H9 (cell line): ENCODE data around the gene SPTBN1. TPM values are rescaled to one million over a fixed set of nuclear protein-coding genes. Genes with fewer than 3 reads are reported as not detected.

ENCODE experiments used
- DNase-seq: peaks from one replicate; pipeline ENCODE4 v3.0.0-alpha.2; 2017
- H2AFZ ChIP-seq: one replicate; pipeline ENCODE4 v1.6.1; 2013; ENCODE audit warnings: mild to moderate bottlenecking, low read length, control low read depth, moderate library complexity
- H2AK5ac ChIP-seq: 2 replicates; pipeline ENCODE4 v1.6.1; 2013; ENCODE audit warnings: low read length, control low read depth, mixed read lengths; ENCODE audit not compliant: insufficient read length
- H2BK120ac ChIP-seq: one replicate; pipeline ENCODE4 v1.6.1; 2013; ENCODE audit warnings: low read depth, mild to moderate bottlenecking, low read length, control low read depth, inconsistent platforms; ENCODE audit not compliant: poor library complexity, severe bottlenecking
- H2BK12ac ChIP-seq: 2 replicates; pipeline ENCODE4 v1.6.1; 2013; ENCODE audit warnings: low read length, control low read depth, mixed read lengths, low read depth; ENCODE audit not compliant: insufficient read length
- H2BK15ac ChIP-seq: 2 replicates; pipeline ENCODE4 v1.6.1; 2013; ENCODE audit warnings: low read depth, low read length, control low read depth
- H2BK20ac ChIP-seq: one replicate; pipeline ENCODE4 v1.6.1; 2013; ENCODE audit warnings: low read depth, mild to moderate bottlenecking, low read length, control low read depth, inconsistent platforms; ENCODE audit not compliant: poor library complexity, severe bottlenecking
- H2BK5ac ChIP-seq: 2 replicates; pipeline ENCODE4 v1.6.1; 2013; ENCODE audit warnings: low read length, control low read depth, mixed read lengths; ENCODE audit not compliant: insufficient read length
- H3K14ac ChIP-seq: 2 replicates; pipeline ENCODE4 v1.6.1; 2013; ENCODE audit warnings: low read length, control low read depth; ENCODE audit not compliant: insufficient read depth
- H3K18ac ChIP-seq: 2 replicates; pipeline ENCODE4 v1.6.1; 2013; ENCODE audit warnings: low read depth, mild to moderate bottlenecking, mixed read lengths, low read length, control low read depth; ENCODE audit not compliant: insufficient read length
- H3K23ac ChIP-seq: 2 replicates; pipeline ENCODE4 v1.6.1; 2013; ENCODE audit warnings: low read length, control low read depth, mixed read lengths, low read depth; ENCODE audit not compliant: insufficient read length
- H3K23me2 ChIP-seq: 2 replicates; pipeline ENCODE4 v1.6.1; 2013; ENCODE audit warnings: low read depth, mild to moderate bottlenecking, mixed read lengths, low read length, control low read depth; ENCODE audit not compliant: insufficient read length, poor library complexity, severe bottlenecking
- H3K27ac ChIP-seq: 2 replicates; pipeline ENCODE4 v1.5.1; 2013; ENCODE audit warnings: low read length, control low read depth, mixed read lengths, low read depth; ENCODE audit not compliant: insufficient read length
- H3K27me3 ChIP-seq: 2 replicates; pipeline ENCODE4 v1.6.1; 2013; ENCODE audit warnings: low read length, control low read depth, inconsistent platforms; ENCODE audit not compliant: insufficient read depth
- H3K4ac ChIP-seq: 2 replicates; pipeline ENCODE4 v1.6.1; 2013; ENCODE audit warnings: low read depth, mild to moderate bottlenecking, control low read depth, inconsistent platforms, low read length, moderate library complexity
- H3K4me1 ChIP-seq: 2 replicates; pipeline ENCODE4 v1.6.1; 2013; ENCODE audit warnings: low read length, control low read depth, inconsistent platforms; ENCODE audit not compliant: insufficient read depth
- H3K4me2 ChIP-seq: 2 replicates; pipeline ENCODE4 v1.6.1; 2013; ENCODE audit warnings: low read length, control low read depth, mixed read lengths; ENCODE audit not compliant: insufficient read length, insufficient read depth
- H3K56ac ChIP-seq: 2 replicates; pipeline ENCODE4 v1.6.1; 2013; ENCODE audit warnings: low read depth, mild to moderate bottlenecking, mixed read lengths, low read length, control low read depth; ENCODE audit not compliant: insufficient read length
- H3K79me1 ChIP-seq: 2 replicates; pipeline ENCODE4 v1.6.1; 2013; ENCODE audit warnings: low read depth, mild to moderate bottlenecking, moderate library complexity, low read length, control low read depth, inconsistent platforms; ENCODE audit not compliant: insufficient read depth, poor library complexity, severe bottlenecking
- H3K79me2 ChIP-seq: 2 replicates; pipeline ENCODE4 v1.6.1; 2013; ENCODE audit warnings: low read length, control low read depth, inconsistent platforms; ENCODE audit not compliant: insufficient read depth
- H3K9ac ChIP-seq: 2 replicates; pipeline ENCODE4 v1.6.1; 2013; ENCODE audit warnings: low read length, control low read depth, mixed read lengths; ENCODE audit not compliant: insufficient read length; ENCODE audit errors: extremely low read depth
- H3K9me3 ChIP-seq: one replicate; pipeline ENCODE4 v1.6.1; 2013; ENCODE audit warnings: low read depth, low read length, inconsistent platforms; ENCODE audit not compliant: control insufficient read depth
- H3T11ph ChIP-seq: one replicate; pipeline ENCODE4 v1.6.1; 2013; ENCODE audit warnings: mild to moderate bottlenecking, low read length, control low read depth, inconsistent platforms
- H4K20me1 ChIP-seq: one replicate; pipeline ENCODE4 v1.6.1; 2013; ENCODE audit not compliant: control insufficient read depth, insufficient read length, insufficient read depth
- H4K5ac ChIP-seq: 2 replicates; pipeline ENCODE4 v1.6.1; 2013; ENCODE audit warnings: low read depth, mild to moderate bottlenecking, mixed read lengths, low read length, control low read depth; ENCODE audit not compliant: insufficient read length
- H4K8ac ChIP-seq: replicated peaks from 2 replicates; pipeline ENCODE4 v1.6.1; 2013; ENCODE audit warnings: low read length, control low read depth, mixed read lengths, low read depth; ENCODE audit not compliant: insufficient read length
- H4K91ac ChIP-seq: 2 replicates; pipeline ENCODE4 v1.6.1; 2013; ENCODE audit warnings: low read depth, mild to moderate bottlenecking, moderate library complexity, mixed read lengths, low read length, control low read depth; ENCODE audit not compliant: insufficient read length
- H3K27ac Mint-ChIP-seq, 3 experiments: 2 replicates in 2 of 3; 3 replicates in 1 of 3; pipeline ENCODE4 v1.8.0; 2020 to 2021; ENCODE audit warnings: mixed read lengths in 3 of 3, mild to moderate bottlenecking in 1 of 3, moderate library complexity in 1 of 3
- H3K27me3 Mint-ChIP-seq: 2 replicates; pipeline ENCODE4 v1.8.0; 2021; ENCODE audit warnings: low read depth, mild to moderate bottlenecking, moderate library complexity, mixed read lengths
- H3K36me3 Mint-ChIP-seq, 3 experiments: 2 replicates in 2 of 3; 3 replicates in 1 of 3; pipeline ENCODE4 v1.8.0; 2020 to 2021; ENCODE audit warnings: low read depth in 3 of 3, mixed read lengths in 3 of 3; ENCODE audit not compliant: insufficient read depth in 1 of 3
- H3K4me1 Mint-ChIP-seq, 2 experiments: 2 replicates each; pipeline ENCODE4 v1.8.0; 2020; ENCODE audit warnings: mixed read lengths in 2 of 2
- H3K4me3 Mint-ChIP-seq, 2 experiments: 2 replicates in 1 of 2; 3 replicates in 1 of 2; pipeline ENCODE4 v1.8.0; 2020 to 2021; ENCODE audit warnings: mild to moderate bottlenecking in 2 of 2, mixed read lengths in 2 of 2, moderate library complexity in 1 of 2
- H3K9me3 Mint-ChIP-seq, 2 experiments: 2 replicates in 1 of 2; 3 replicates in 1 of 2; pipeline ENCODE4 v1.8.0; 2020; ENCODE audit warnings: mild to moderate bottlenecking in 2 of 2, mixed read lengths in 2 of 2, moderate library complexity in 1 of 2
- WGBS: extraction: QIAGEN DNeasy Blood & Tissue Kit; methylation state at CpG from one replicate; pipeline ENCODE4 v1.1.7; 2013; ENCODE audit warnings: missing lambda C conversion rate, low lambda C conversion rate, mixed read lengths; ENCODE audit not compliant: insufficient read length; ENCODE audit errors: extremely low coverage; 5-methylcytosine and 5-hydroxymethylcytosine counted together
- total RNA-seq: library from RNA; stranded (reverse); gene quantifications from 2 replicates; pipeline ENCODE4 v1.2.1, GENCODE V29; 2021
- TF ChIP-seq, protein P1 (sequence below): fragments of 200-600 bp; sonication (generic); conservative IDR thresholded peaks from 3 replicates; pipeline ENCODE4 v1.8.0; 2021; ENCODE audit warnings: antibody characterized with exemption, mild to moderate bottlenecking

The SPTBN1 gene
- total RNA-seq, 1 experiment from 2014 or later = 164 TPM

DNA sequence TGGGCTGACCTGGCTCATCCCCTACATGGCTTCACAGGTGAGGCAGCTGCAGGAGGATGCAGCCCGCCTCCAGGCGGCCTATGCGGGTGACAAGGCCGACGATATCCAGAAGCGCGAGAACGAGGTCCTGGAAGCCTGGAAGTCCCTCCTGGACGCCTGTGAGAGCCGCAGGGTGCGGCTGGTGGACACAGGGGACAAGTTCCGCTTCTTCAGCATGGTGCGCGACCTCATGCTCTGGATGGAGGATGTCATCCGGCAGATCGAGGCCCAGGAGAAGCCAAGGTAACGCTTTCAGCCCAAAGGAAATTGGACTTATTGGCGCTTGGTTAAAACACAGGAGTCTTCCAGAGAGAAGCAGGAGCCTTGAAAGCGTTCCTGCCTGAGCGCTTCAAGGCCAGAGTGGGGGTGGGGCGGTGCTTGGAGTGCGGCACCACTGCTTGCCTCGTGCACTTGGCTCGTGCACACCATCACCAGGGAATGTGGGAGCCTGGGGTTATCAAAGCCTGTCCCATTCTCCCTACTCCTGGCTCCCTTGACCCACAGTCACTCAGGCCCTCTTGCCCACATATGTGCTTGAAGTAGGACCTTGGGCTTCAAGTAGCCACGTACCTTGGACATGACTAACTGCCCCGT is 197.6 kb downstream of the SPTBN1 start:
- Histone ChIP-seq H4K8ac (no peak overlapping the region), H4K91ac (no peak overlapping the region), H3K4me1 (no peaks in the 10 kb centered on the region), H2BK15ac (no peak overlapping the region), H2BK12ac (no peak overlapping the region), H3K23me2 (no peaks in the 10 kb centered on the region), H2BK120ac (no peak overlapping the region), H3K56ac (no peak overlapping the region), H3K27me3 (no peaks in the 10 kb centered on the region), H2BK20ac (no peak overlapping the region), H3K14ac (no peak overlapping the region), H2AK5ac (no peak overlapping the region), H3T11ph (no peak overlapping the region), H2AFZ (no peak overlapping the region), H3K9me3 (no peaks in the 10 kb centered on the region), H3K27ac (no peak overlapping the region), H2BK5ac (no peak overlapping the region), H3K4me2 (no peak overlapping the region), H3K23ac (no peak overlapping the region), H4K20me1 (no peaks in the 10 kb centered on the region), H3K79me1 (no peaks in the 10 kb centered on the region), H3K79me2 (no peaks in the 10 kb centered on the region), H3K9ac (no peak overlapping the region), H3K4ac (no peak overlapping the region), H4K5ac (no peak overlapping the region), H3K18ac (no peak overlapping the region)
- Mint-ChIP-seq H3K4me3 (no peak overlapping the region), H3K9me3 (no peaks in the 10 kb centered on the region), H3K36me3 (peaks cover 56 to 96% (median 91%) of the 10 kb centered on the region in 3 experiments), H3K27ac (no peak overlapping the region), H3K4me1 (no peaks in the 10 kb centered on the region), H3K27me3 (no peaks in the 10 kb centered on the region)
- TF ChIP-seq, protein P1, sequence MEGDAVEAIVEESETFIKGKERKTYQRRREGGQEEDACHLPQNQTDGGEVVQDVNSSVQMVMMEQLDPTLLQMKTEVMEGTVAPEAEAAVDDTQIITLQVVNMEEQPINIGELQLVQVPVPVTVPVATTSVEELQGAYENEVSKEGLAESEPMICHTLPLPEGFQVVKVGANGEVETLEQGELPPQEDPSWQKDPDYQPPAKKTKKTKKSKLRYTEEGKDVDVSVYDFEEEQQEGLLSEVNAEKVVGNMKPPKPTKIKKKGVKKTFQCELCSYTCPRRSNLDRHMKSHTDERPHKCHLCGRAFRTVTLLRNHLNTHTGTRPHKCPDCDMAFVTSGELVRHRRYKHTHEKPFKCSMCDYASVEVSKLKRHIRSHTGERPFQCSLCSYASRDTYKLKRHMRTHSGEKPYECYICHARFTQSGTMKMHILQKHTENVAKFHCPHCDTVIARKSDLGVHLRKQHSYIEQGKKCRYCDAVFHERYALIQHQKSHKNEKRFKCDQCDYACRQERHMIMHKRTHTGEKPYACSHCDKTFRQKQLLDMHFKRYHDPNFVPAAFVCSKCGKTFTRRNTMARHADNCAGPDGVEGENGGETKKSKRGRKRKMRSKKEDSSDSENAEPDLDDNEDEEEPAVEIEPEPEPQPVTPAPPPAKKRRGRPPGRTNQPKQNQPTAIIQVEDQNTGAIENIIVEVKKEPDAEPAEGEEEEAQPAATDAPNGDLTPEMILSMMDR = no peak
- no peak for DNase-seq
- no CpG with 5 or more reads among the region's 26 CpGs for WGBS
